Stomach (tissue), 4 donors: ENCODE data around the gene SLC24A3.

Experiments
- POLR2A ChIP-seq, 4 donors: fragments of 450-650 bp; IDR thresholded peaks; one replicate each; pipeline ENCODE4 v1.6.1; 2016; ENCODE audit warnings: antibody characterized with exemption in 4 of 4, control low read depth in 2 of 4, mild to moderate bottlenecking in 1 of 4, moderate library complexity in 1 of 4
- POLR2AphosphoS5 ChIP-seq, 3 donors: sonication (generic); formaldehyde crosslinking; IDR thresholded peaks; one replicate each; pipeline ENCODE4 v1.6.1; 2016; ENCODE audit warnings: antibody characterized with exemption in 3 of 3
- TF ChIP-seq, protein P1 (sequence below), 7 experiments: fragments of 450-650 bp in 4 of 7; fragments of 200-600 bp in 3 of 7; sonication (generic) in 3 of 7; IDR thresholded peaks; one replicate each; pipeline ENCODE4 v1.5.1; 2016 to 2019; ENCODE audit warnings: antibody characterized with exemption in 7 of 7, control low read depth in 2 of 7, mild to moderate bottlenecking in 1 of 7

DNA sequence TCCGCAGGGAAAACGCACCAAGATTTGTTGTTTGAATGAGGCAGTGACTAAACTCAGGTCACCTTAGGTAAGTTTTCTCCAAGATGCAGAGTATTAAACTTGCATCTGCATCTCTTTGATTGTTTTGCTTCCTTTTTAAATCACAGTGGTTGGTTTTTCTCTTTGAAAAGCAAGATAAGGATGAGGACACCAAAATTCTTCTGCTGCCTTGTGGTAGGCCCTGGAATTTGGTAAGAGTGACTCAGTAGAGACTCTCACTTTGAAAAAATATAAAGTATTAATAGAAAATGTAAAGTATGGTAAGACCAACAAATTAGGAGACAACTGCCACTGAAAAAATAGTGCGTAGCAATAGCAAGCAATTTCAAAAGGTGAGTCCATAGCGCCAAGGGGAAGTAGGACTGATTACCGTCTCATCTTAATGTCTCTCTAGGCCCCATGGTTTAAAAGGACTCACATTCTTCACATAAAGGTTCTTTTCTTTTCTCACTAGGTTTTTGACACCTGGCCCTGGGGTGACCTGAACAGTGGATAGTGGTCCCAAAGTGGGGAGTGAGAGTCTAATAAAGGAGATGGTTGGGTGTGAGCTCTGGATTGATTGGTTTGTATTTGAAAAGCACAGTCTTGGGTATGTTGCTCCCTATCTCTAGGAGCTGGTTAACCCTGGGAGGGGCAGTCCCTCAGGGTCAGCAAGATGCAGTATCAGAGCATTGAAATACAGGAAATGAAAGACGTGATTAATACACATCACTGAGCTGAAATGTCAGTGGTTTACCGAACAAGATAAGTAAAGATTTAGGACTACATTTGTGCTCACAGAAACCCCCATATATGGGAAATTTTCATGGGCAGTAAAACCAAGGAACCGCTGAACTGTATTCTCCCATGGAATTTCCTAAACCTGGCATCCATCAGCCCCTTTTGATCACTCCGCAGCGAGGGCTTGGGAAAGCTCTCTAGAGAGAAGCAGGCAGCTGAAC lies 221.2 kb downstream of the SLC24A3 start:
- TF ChIP-seq POLR2A (IDR thresholded peaks at IDR 0.05) (no peak), POLR2AphosphoS5 (IDR thresholded peaks at IDR 0.05) (no peak)
- TF ChIP-seq, protein P1, sequence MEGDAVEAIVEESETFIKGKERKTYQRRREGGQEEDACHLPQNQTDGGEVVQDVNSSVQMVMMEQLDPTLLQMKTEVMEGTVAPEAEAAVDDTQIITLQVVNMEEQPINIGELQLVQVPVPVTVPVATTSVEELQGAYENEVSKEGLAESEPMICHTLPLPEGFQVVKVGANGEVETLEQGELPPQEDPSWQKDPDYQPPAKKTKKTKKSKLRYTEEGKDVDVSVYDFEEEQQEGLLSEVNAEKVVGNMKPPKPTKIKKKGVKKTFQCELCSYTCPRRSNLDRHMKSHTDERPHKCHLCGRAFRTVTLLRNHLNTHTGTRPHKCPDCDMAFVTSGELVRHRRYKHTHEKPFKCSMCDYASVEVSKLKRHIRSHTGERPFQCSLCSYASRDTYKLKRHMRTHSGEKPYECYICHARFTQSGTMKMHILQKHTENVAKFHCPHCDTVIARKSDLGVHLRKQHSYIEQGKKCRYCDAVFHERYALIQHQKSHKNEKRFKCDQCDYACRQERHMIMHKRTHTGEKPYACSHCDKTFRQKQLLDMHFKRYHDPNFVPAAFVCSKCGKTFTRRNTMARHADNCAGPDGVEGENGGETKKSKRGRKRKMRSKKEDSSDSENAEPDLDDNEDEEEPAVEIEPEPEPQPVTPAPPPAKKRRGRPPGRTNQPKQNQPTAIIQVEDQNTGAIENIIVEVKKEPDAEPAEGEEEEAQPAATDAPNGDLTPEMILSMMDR (IDR thresholded peaks at IDR 0.05), result no peak
